ENCODE measurements around the gene BANK1.

The BANK1 gene

GRCh38 chr4:102042871-102043802 is 252.6 kb downstream of the BANK1 start:
- DNase-seq = no peak

GRCh38 chr4:102047616-102048015 is 257.1 kb downstream of the BANK1 start:
- no peak for DNase-seq

- DNase-seq = no peak
Measured at GRCh38 chr4:102055805-102056204, 265.3 kb downstream of the BANK1 start.

GRCh38 chr4:102057122-102057521 is 266.6 kb downstream of the BANK1 start:
- no peak for DNase-seq

- DNase-seq = no peak
Measured at GRCh38 chr4:102061133-102061532, 270.6 kb downstream of the BANK1 start.

GRCh38 chr4:102064747-102065442 is 274.4 kb downstream of the BANK1 start:
- no peak for DNase-seq

- DNase-seq = no peak
Measured at GRCh38 chr4:102076622-102077021, 286.1 kb downstream of the BANK1 start.

GRCh38 chr4:102080184-102080583 is 289.7 kb downstream of the BANK1 start:
- DNase-seq = no peak

GRCh38 chr4:102089850-102090621 is 299.5 kb downstream of the BANK1 start:
- DNase-seq = no peak

GRCh38 chr4:102091656-102092055 is 301.1 kb downstream of the BANK1 start:
- DNase-seq = no peak

- no peak for DNase-seq
Measured at GRCh38 chr4:102094481-102094880, 304.0 kb downstream of the BANK1 start.

GRCh38 chr4:102103368-102103767 is 312.8 kb downstream of the BANK1 start:
- no peak for DNase-seq

GRCh38 chr4:102104278-102104677 is 313.7 kb downstream of the BANK1 start:
- DNase-seq = no peak

- DNase-seq = no peak
Measured at GRCh38 chr4:102105983-102106382, 315.5 kb downstream of the BANK1 start.

GRCh38 chr4:102114118-102114630 is 323.6 kb downstream of the BANK1 start:
- DNase-seq = no peak

- DNase-seq = no peak
Measured at GRCh38 chr4:102116121-102116520, 325.6 kb downstream of the BANK1 start.

GRCh38 chr4:102120846-102121245 is 330.3 kb downstream of the BANK1 start:
- DNase-seq = no peak

All from DMS79 treated with DMSO at 0.1 percent for 48 hours (cell line).